Thoracic aorta (tissue), 2 donors: Measurements from ENCODE around the gene DVL2. TPM values are rescaled to one million over a fixed set of nuclear protein-coding genes. Genes with fewer than 3 reads are reported as not detected.
"Not testable (repeated sequence)": the region's sequence is repeated elsewhere in the genome, so short reads cannot be mapped to it uniquely, and the experiment has no call there.

Source experiments
- ATAC-seq: fragments of 150-250 bp; one replicate; pipeline ENCODE4 v1.8.0; 2017; ENCODE audit warnings: low read depth; ENCODE audit not compliant: insufficient number of reproducible peaks, low FRiP score
- DNase-seq: peaks from one replicate; pipeline ENCODE4 v3.0.0-alpha.2; 2020; ENCODE audit warnings: low spot score
- H3K27ac ChIP-seq, 2 donors: fragments of 200-600 bp; sonication (generic); 1 replicate in 1 of 2; 2 replicates in 1 of 2; pipeline ENCODE4 v1.5.1; 2016; ENCODE audit warnings: mild to moderate bottlenecking in 2 of 2, moderate library complexity in 2 of 2
- H3K27me3 ChIP-seq: fragments of 200-600 bp; sonication (generic); replicated peaks from 2 replicates; pipeline ENCODE4 v1.6.0; 2016; ENCODE audit warnings: mild to moderate bottlenecking; ENCODE audit not compliant: insufficient read depth
- H3K36me3 ChIP-seq: fragments of 200-600 bp; sonication (generic); one replicate; pipeline ENCODE4 v1.5.1; 2016
- H3K4me1 ChIP-seq, 2 donors: fragments of 200-600 bp; sonication (generic); 1 replicate in 1 of 2; 2 replicates in 1 of 2; pipeline versions ENCODE4 v1.5.1 to v1.6.0; 2016; ENCODE audit warnings: low read depth in 2 of 2, mild to moderate bottlenecking in 1 of 2; ENCODE audit not compliant: control insufficient read depth in 1 of 2
- H3K4me3 ChIP-seq: fragments of 200-600 bp; sonication (generic); 2 replicates; pipeline ENCODE4 v1.5.1; 2016; ENCODE audit warnings: mild to moderate bottlenecking
- H3K9me3 ChIP-seq: fragments of 200-600 bp; sonication (generic); 2 replicates; pipeline ENCODE4 v1.5.1; 2016
- CTCF ChIP-seq: fragments of 200-600 bp; sonication (generic); IDR thresholded peaks from one replicate; pipeline ENCODE4 v1.5.1; 2019; ENCODE audit warnings: antibody characterized with exemption
- total RNA-seq, 2 donors: library from RNA; depleted of rRNA; stranded (reverse); fragments of >200 nt; gene quantifications; one replicate each; pipeline versions ENCODE4 v1.1.0 to v1.2.3, GENCODE V29; 2016

Gene DVL2
- total RNA-seq, 2 donors from 2014 or later = 52.8 to 68.5 TPM

GRCh38 chr17:7249830-7250229, 15.5 kb upstream of the DVL2 start:
- Histone ChIP-seq H3K4me1 (peaks cover 18 to 36% of the 10 kb centered on the region in 2 donors), H3K36me3 (peaks cover 16% of the 10 kb centered on the region), H3K27ac (no peak overlapping the region), H3K4me3 (peak overlapping the region; percentile 98), H3K9me3 (no peaks in the 10 kb centered on the region), H3K27me3 (no peaks in the 10 kb centered on the region)
- no peak for TF ChIP-seq CTCF
- DNase-seq (no peak), ATAC-seq (no peak)

- DNase-seq (no peak), ATAC-seq (no peak)
- TF ChIP-seq CTCF = no peak
- H3K9me3 ChIP-seq = no peaks in the 10 kb centered on the region
- peaks cover 17% of the 10 kb centered on the region for H3K36me3 ChIP-seq
- peaks cover 18 to 36% of the 10 kb centered on the region in 2 donors for H3K4me1 ChIP-seq
- no peak overlapping the region for H3K27ac ChIP-seq
- H3K27me3 ChIP-seq = no peaks in the 10 kb centered on the region
- no peak overlapping the region for H3K4me3 ChIP-seq
Measured at GRCh38 chr17:7249214-7249613, 14.9 kb upstream of the DVL2 start.

- H3K9me3 ChIP-seq = no peaks in the 10 kb centered on the region
- peaks cover 22% of the 10 kb centered on the region for H3K36me3 ChIP-seq
- H3K4me1 ChIP-seq = peaks cover 18 to 36% of the 10 kb centered on the region in 2 donors
- TF ChIP-seq CTCF = no peak
- no peak overlapping the region for H3K27ac ChIP-seq
- no peak for ATAC-seq
- H3K4me3 ChIP-seq = no peak overlapping the region
- no peak for DNase-seq
- no peaks in the 10 kb centered on the region for H3K27me3 ChIP-seq
Measured at GRCh38 chr17:7248796-7249195, 14.5 kb upstream of the DVL2 start.

GRCh38 chr17:7246779-7247178, 12.5 kb upstream of the DVL2 start:
- Histone ChIP-seq H3K36me3 (peaks cover 23% of the 10 kb centered on the region), H3K9me3 (no peaks in the 10 kb centered on the region), H3K27ac (no peak overlapping the region), H3K4me3 (no peak overlapping the region), H3K27me3 (no peaks in the 10 kb centered on the region), H3K4me1 (peaks cover 16 to 33% of the 10 kb centered on the region in 2 donors)
- ATAC-seq (no peak), DNase-seq (no peak)
- no peak for TF ChIP-seq CTCF

- H3K27me3 ChIP-seq, DNase-seq, H3K9me3 ChIP-seq, ATAC-seq: not testable (repeated sequence)
- Histone ChIP-seq H3K27ac (peak overlapping the region; percentile 95 to 97), H3K4me3 (peak overlapping the region; percentile 92), H3K4me1 (peaks cover 18 to 30% of the 10 kb centered on the region in 2 donors), H3K36me3 (peaks cover 28% of the 10 kb centered on the region)
Measured at GRCh38 chr17:7243838-7244237, 9.5 kb upstream of the DVL2 start.

GRCh38 chr17:7243453-7243729, 9.1 kb upstream of the DVL2 start:
- no peak for DNase-seq
- ATAC-seq = no peak
- Histone ChIP-seq H3K36me3 (peaks cover 28% of the 10 kb centered on the region), H3K27me3 (no peaks in the 10 kb centered on the region), H3K9me3 (no peaks in the 10 kb centered on the region), H3K4me3 (peak overlapping the region; percentile 92), H3K4me1 (peaks cover 18 to 26% of the 10 kb centered on the region in 2 donors), H3K27ac (peak overlapping the region; percentile 95 to 97)
- TF ChIP-seq CTCF = no peak
